Measurements from ENCODE around the gene NUFIP2. TPM values are rescaled to one million over a fixed set of nuclear protein-coding genes. Genes with fewer than 3 reads are reported as not detected.

The NUFIP2 gene
- total RNA-seq, 1 donor from 2014 or later, result 68.1 TPM

DNA sequence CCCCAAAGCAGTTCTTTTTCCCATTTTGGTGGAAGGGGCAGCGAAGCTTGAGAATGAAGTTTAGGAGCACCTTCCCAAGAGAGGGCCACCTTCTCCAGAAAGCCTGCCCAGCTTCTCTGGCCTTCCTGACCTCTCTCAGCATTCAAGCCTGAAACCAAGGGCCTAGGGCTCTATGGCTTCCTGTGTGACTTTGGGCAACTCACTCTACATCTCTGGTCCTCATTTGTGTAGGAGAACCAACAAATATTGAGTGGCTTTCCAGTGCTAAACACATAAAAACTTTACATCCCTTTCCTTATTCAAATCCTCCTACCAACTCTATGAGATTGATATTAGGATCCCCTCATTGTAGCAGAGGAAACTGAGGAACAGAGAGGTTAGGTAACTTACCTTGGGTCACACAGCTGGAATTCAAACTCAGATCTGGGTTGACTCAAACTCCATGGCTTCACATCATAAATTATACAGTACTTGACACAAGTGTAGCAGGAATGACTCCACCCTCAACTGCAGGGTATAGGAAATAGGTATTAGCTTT, 81.8 kb downstream of the NUFIP2 start:
- peaks cover 5% of the 10 kb centered on the region for H3K4me1 Mint-ChIP-seq (ENCODE audit: unreplicated experiment)
- no peak for DNase-seq (ENCODE audit: low spot score)

DNA sequence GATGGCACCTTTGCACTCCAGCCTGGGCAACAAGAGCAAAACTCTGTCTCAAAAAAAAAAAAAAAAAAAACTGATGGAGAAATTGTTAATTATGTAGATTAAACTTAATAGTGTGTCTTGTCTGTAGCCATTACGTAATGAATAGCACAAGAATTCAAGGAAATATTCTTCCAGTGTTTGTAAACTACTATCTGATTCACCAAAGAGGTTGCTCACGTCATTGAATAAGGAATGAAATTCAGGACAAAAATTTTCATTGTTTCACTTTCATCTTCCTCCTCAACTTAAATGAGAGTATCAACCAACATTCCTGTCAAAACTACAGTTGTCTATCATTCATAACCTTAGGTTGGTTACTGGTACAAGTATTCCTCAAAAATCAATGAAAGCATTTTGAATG, 83.1 kb downstream of the NUFIP2 start:
- no peak for DNase-seq (ENCODE audit: low spot score)

More for the DNA sequence above, 81.8 kb downstream of the NUFIP2 start:
- H3K36me3 Mint-ChIP-seq (ENCODE audit: low read depth, unreplicated experiment), result no peaks in the 10 kb centered on the region
- no peak for TF ChIP-seq CTCF (IDR thresholded peaks at IDR 0.05; ENCODE audit: unreplicated experiment)
- peaks cover 4% of the 10 kb centered on the region for H3K27me3 Mint-ChIP-seq (ENCODE audit: unreplicated experiment)
- H3K9me3 Mint-ChIP-seq (ENCODE audit: unreplicated experiment), result no peaks in the 10 kb centered on the region
- H3K27ac Mint-ChIP-seq (ENCODE audit: unreplicated experiment), result no peak overlapping the region
- H3K4me3 Mint-ChIP-seq (ENCODE audit: unreplicated experiment), result no peak overlapping the region

GRCh38 chr17:29209073-29209472, 84.9 kb downstream of the NUFIP2 start:
- no peaks in the 10 kb centered on the region for H3K36me3 Mint-ChIP-seq (ENCODE audit: low read depth, unreplicated experiment)
- H3K27me3 Mint-ChIP-seq (ENCODE audit: unreplicated experiment), result peaks cover 2% of the 10 kb centered on the region
- H3K27ac Mint-ChIP-seq (ENCODE audit: unreplicated experiment), result no peak overlapping the region
- peaks cover 5% of the 10 kb centered on the region for H3K4me1 Mint-ChIP-seq (ENCODE audit: unreplicated experiment)
- no peak for TF ChIP-seq CTCF (IDR thresholded peaks at IDR 0.05; ENCODE audit: unreplicated experiment)
- no peak overlapping the region for H3K4me3 Mint-ChIP-seq (ENCODE audit: unreplicated experiment)
- no peaks in the 10 kb centered on the region for H3K9me3 Mint-ChIP-seq (ENCODE audit: unreplicated experiment)
- DNase-seq (ENCODE audit: low spot score), result no peak

More for the DNA sequence above, 83.1 kb downstream of the NUFIP2 start:
- Mint-ChIP-seq H3K4me3 (ENCODE audit: unreplicated experiment) (no peak overlapping the region), H3K9me3 (ENCODE audit: unreplicated experiment) (no peaks in the 10 kb centered on the region), H3K36me3 (ENCODE audit: low read depth, unreplicated experiment) (no peaks in the 10 kb centered on the region), H3K27ac (ENCODE audit: unreplicated experiment) (no peak overlapping the region), H3K27me3 (ENCODE audit: unreplicated experiment) (peaks cover 4% of the 10 kb centered on the region), H3K4me1 (ENCODE audit: unreplicated experiment) (peaks cover 5% of the 10 kb centered on the region)
- no peak for TF ChIP-seq CTCF (IDR thresholded peaks at IDR 0.05; ENCODE audit: unreplicated experiment)

DNA sequence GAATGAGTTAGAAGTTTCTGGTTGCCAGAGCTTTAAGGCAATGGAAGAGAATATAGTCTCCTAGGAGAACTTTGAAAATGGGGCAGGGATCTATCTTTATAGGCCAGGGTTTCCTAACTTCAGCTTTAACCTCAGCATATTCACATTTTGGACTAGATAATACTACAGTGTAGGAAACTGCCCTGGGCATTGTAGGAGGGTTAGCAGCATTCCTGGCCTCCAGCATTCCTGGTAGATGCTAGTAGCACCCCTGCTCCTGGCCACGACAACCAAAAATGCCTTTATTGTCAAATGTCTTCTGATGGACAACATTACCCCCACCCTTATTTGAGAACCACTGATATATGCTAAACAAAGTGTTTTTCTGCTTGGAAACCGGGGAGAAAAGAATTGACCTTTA, 86.0 kb downstream of the NUFIP2 start:
- Mint-ChIP-seq H3K9me3 (ENCODE audit: unreplicated experiment) (no peaks in the 10 kb centered on the region), H3K27me3 (ENCODE audit: unreplicated experiment) (peaks cover 2% of the 10 kb centered on the region), H3K4me3 (ENCODE audit: unreplicated experiment) (no peak overlapping the region), H3K27ac (ENCODE audit: unreplicated experiment) (no peak overlapping the region), H3K36me3 (ENCODE audit: low read depth, unreplicated experiment) (no peaks in the 10 kb centered on the region), H3K4me1 (ENCODE audit: unreplicated experiment) (peaks cover 4% of the 10 kb centered on the region)
- no peak for DNase-seq (ENCODE audit: low spot score)
- TF ChIP-seq CTCF (IDR thresholded peaks at IDR 0.05; ENCODE audit: unreplicated experiment), result no peak

Other genes starting within 250 kb of the NUFIP2 start
- gene MYO18A, start 113.8 kb downstream of the NUFIP2 start, total RNA-seq (ENCODE audit: unreplicated experiment), result 79.9 TPM
- not detected for gene CRYBA1, start 47.3 kb downstream of the NUFIP2 start, total RNA-seq (ENCODE audit: unreplicated experiment)
- 95.5 TPM for gene TAOK1, start 96.2 kb upstream of the NUFIP2 start, total RNA-seq (ENCODE audit: unreplicated experiment)